AG10803 (cell line): Measurements from ENCODE around the gene CD53.

ENCODE experiments used
- DNase-seq: peaks from one replicate; pipeline ENCODE4 v3.0.0; 2010; ENCODE audit warnings: low read depth
- H3K4me3 ChIP-seq: 2 replicates; pipeline ENCODE4 v1.5.1; 2011; ENCODE audit warnings: mild to moderate bottlenecking, low read length, control low read depth
- TF ChIP-seq, protein P1 (sequence below): conservative IDR thresholded peaks from 2 replicates; pipeline ENCODE4 v1.5.1; 2011; ENCODE audit warnings: mild to moderate bottlenecking, low read length, control low read depth, inconsistent platforms

CD53 gene

DNA sequence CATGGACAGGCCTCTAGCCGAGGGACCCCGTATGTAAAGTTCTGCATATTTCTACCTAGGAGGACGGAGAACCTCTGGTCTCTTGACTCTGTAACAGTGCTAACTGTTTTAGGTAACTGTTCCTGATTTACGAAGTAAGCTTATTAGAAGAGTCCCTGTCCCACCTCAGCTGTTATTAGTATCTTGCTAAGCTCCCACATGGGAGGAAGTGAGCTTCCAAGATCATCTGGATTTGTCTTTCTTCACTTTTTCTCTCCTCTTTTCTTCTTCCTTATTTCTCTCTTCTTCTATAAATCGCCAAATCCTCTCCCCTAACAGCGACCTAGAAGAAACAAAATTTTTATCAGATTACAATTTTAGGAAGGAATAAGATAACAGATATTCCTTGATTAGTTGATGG, 4.4 kb downstream of the CD53 start:
- no peak for DNase-seq
- no peak overlapping the region for H3K4me3 ChIP-seq
- TF ChIP-seq, protein P1, sequence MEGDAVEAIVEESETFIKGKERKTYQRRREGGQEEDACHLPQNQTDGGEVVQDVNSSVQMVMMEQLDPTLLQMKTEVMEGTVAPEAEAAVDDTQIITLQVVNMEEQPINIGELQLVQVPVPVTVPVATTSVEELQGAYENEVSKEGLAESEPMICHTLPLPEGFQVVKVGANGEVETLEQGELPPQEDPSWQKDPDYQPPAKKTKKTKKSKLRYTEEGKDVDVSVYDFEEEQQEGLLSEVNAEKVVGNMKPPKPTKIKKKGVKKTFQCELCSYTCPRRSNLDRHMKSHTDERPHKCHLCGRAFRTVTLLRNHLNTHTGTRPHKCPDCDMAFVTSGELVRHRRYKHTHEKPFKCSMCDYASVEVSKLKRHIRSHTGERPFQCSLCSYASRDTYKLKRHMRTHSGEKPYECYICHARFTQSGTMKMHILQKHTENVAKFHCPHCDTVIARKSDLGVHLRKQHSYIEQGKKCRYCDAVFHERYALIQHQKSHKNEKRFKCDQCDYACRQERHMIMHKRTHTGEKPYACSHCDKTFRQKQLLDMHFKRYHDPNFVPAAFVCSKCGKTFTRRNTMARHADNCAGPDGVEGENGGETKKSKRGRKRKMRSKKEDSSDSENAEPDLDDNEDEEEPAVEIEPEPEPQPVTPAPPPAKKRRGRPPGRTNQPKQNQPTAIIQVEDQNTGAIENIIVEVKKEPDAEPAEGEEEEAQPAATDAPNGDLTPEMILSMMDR = no peak

- no peak for DNase-seq
- TF ChIP-seq, protein P1 = no peak
- H3K4me3 ChIP-seq = no peak overlapping the region
Observed at GRCh38 chr1:110877776-110878175, 4.8 kb downstream of the CD53 start.

DNA sequence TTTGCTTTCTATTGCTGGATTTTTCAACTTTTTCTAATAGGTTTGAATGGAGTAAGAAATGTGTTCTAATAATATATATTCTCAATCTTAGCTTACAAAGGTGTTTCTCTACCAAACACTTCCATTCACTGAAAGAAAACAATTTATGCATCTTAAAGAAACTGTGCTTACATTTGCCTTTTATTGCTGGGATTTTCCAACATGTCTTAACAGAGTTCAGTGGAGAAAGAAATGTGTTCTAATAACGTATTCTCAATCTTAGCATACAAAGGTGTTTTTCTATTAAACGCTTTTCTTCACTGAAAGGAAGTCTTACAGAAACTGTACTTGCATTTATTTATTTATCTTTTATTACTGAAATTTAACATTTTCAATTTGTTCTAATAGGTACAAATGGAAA, 5.6 kb downstream of the CD53 start:
- no peak overlapping the region for H3K4me3 ChIP-seq
- TF ChIP-seq, protein P1 = no peak
- no peak for DNase-seq

DNA sequence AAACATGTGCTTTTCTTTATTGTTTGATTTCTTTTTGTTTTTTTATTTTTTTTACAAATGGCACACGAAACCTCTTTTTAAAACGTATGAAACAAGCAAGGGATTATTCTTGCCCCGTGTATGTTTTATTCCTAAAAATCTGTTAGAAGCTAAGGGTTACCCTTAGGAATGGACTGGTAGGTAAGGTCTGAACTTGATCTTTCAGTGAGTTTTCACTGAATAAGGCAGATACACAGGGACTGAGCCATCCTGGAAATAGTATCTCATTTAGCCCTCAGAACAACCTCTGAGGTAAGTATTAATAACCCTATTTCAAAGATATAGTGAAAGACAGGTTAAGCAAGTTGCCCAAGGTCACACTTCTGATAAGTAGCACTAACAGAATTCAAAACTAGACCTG, 6.0 kb downstream of the CD53 start:
- TF ChIP-seq, protein P1 = no peak
- DNase-seq = no peak
- no peak overlapping the region for H3K4me3 ChIP-seq

DNA sequence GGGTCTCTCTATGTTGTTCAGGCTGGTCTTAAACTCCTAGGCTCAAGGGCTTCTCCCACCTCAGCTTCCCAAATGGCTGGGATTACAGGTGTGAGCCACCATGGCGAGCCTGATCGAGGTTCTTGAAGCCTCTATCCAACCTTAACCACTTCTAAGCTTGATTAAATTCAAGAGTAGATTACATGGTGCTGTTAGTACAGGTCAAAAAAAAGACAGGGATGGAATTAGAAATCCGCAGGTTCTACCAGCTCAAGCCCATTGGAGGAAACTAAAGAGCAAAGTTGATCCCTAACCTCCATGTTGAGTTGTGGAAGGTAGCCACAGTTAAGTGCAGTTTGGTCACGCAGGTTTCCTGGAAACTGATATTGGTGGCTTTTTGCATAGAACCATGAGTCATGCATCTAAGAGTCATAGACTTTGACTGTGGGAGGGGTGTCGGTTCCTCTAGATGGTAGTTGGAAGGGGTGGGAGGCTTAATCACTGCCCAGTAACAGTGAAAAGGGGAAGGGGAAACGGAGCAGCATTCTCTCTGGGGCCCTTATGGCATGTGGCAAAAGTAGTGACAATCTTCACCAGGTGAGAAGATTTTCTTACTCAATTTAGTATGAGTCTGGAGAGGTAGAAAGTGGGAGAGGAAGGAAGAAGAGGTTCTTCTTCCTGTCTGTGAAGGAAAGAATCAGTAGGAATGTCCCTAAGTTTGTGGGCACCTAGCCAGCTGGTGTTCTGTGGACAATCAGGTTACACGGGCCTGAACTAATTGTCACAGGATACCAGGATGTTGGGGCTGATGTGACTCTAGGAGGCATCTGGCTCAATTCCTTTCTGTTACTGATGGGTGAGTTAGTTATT, 7.0 kb downstream of the CD53 start:
- no peak for DNase-seq
- H3K4me3 ChIP-seq = no peak overlapping the region
- TF ChIP-seq, protein P1 = no peak

- no peak overlapping the region for H3K4me3 ChIP-seq
- TF ChIP-seq, protein P1 = no peak
- no peak for DNase-seq
Observed at GRCh38 chr1:110880708-110881374, 7.9 kb downstream of the CD53 start.

- DNase-seq = no peak
- H3K4me3 ChIP-seq = no peak overlapping the region
- TF ChIP-seq, protein P1 = no peak
Observed at GRCh38 chr1:110888049-110888448, 15.1 kb downstream of the CD53 start.
